SK-N-SH (cell line): ENCODE results near the gene DIS3L2. TPM values are rescaled to one million over a fixed set of nuclear protein-coding genes. Genes with fewer than 3 reads are reported as not detected.

Source experiments
- CTCF ChIA-PET: fragments of 300-600, 350-600 bp; formaldehyde crosslinking; extraction: SDS; loops from one replicate; lab custom pipeline; 2021; lab: Yijun Ruan, JAX
- POLR2A ChIA-PET: fragments of 350-600 bp; sonication (Branson Sonifier 250); formaldehyde crosslinking; extraction: SDS; loops from one replicate; lab custom pipeline; 2020; ENCODE audit warnings: antibody characterized with exemption, inconsistent platforms; lab: Yijun Ruan, JAX
- DNase-seq: peaks from one replicate; pipeline ENCODE4 v3.0.0; 2012
- H2AFZ ChIP-seq: fragments of 200-600 bp; sonication (generic); 2 replicates; pipeline ENCODE4 v1.8.1; 2016; ENCODE audit warnings: antibody characterized with exemption, mild to moderate bottlenecking, low read depth
- H3F3A ChIP-seq: fragments of 200-600 bp; sonication (generic); replicated peaks from 2 replicates; pipeline ENCODE3; 2016; ENCODE audit warnings: antibody characterized with exemption, mild to moderate bottlenecking; ENCODE audit not compliant: insufficient read depth
- H3K27ac ChIP-seq, 2 experiments: fragments of 200-500 bp in 1 of 2; fragments of 200-600 bp in 1 of 2; sonication (Bioruptor generic) in 1 of 2; sonication (generic), shearing (Covaris generic) in 1 of 2; 2 replicates each; pipeline versions ENCODE4 v1.5.1 to v1.6.1; 2014 to 2016; ENCODE audit warnings: low read depth in 2 of 2, inconsistent platforms in 1 of 2, low read length in 1 of 2, mild to moderate bottlenecking in 1 of 2, mixed read lengths in 1 of 2
- H3K27me3 ChIP-seq: fragments of 200-600 bp; sonication (generic), shearing (Covaris generic); 2 replicates; pipeline ENCODE4 v1.6.1; 2016; ENCODE audit warnings: mixed run types; ENCODE audit not compliant: insufficient read depth
- H3K36me3 ChIP-seq, 2 experiments: fragments of 200-500 bp in 1 of 2; fragments of 200-600 bp in 1 of 2; sonication (Bioruptor generic) in 1 of 2; sonication (generic) in 1 of 2; replicated peaks in 1 of 2; 2 replicates each; pipeline versions ENCODE3 to v1.5.1; 2014 to 2016; ENCODE audit warnings: low read length in 1 of 2, mild to moderate bottlenecking in 1 of 2; ENCODE audit not compliant: insufficient read depth in 2 of 2, control insufficient read depth in 1 of 2
- H3K4me1 ChIP-seq, 2 experiments: fragments of 200-500 bp in 1 of 2; fragments of 200-600 bp in 1 of 2; sonication (Bioruptor generic) in 1 of 2; sonication (generic), shearing (Covaris generic) in 1 of 2; 2 replicates each; pipeline versions ENCODE4 v1.5.1 to v1.6.1; 2014 to 2016; ENCODE audit warnings: low read depth in 1 of 2, low read length in 1 of 2, mixed run types in 1 of 2; ENCODE audit not compliant: insufficient read depth in 2 of 2, control insufficient read depth in 1 of 2
- H3K4me2 ChIP-seq: fragments of 200-600 bp; sonication (generic), shearing (Covaris generic); 2 replicates; pipeline ENCODE4 v1.6.1; 2017; ENCODE audit warnings: mixed run types
- H3K4me3 ChIP-seq, 2 experiments: fragments of 200-500 bp in 1 of 2; fragments of 200-600 bp in 1 of 2; sonication (Bioruptor generic) in 1 of 2; sonication (generic), shearing (Covaris generic) in 1 of 2; 2 replicates each; pipeline versions ENCODE4 v1.5.1 to v1.8.1; 2014 to 2016; ENCODE audit warnings: low read depth in 2 of 2, inconsistent platforms in 1 of 2, low read length in 1 of 2, mild to moderate bottlenecking in 1 of 2, mixed read lengths in 1 of 2, moderate library complexity in 1 of 2
- H3K79me2 ChIP-seq: fragments of 200-600 bp; sonication (generic); 2 replicates; pipeline ENCODE4 v1.8.1; 2017; ENCODE audit warnings: mild to moderate bottlenecking; ENCODE audit not compliant: insufficient read depth
- H3K9ac ChIP-seq: fragments of 200-600 bp; sonication (generic); 2 replicates; pipeline ENCODE4 v1.6.1; 2017; ENCODE audit warnings: mixed run types
- H3K9me2 ChIP-seq: fragments of 200-600 bp; sonication (generic); 2 replicates; pipeline ENCODE4 v1.6.1; 2017; ENCODE audit warnings: mixed run types
- H3K9me3 ChIP-seq: fragments of 200-600 bp; sonication (generic); 2 replicates; pipeline ENCODE4 v1.6.1; 2017; ENCODE audit warnings: mixed run types, mild to moderate bottlenecking, moderate library complexity
- H4K20me1 ChIP-seq: fragments of 200-600 bp; sonication (generic); 2 replicates; pipeline ENCODE4 v1.6.1; 2017; ENCODE audit warnings: mild to moderate bottlenecking, mixed run types; ENCODE audit not compliant: insufficient read depth
- CHD2 ChIP-seq: fragments of 150-350 bp; IDR thresholded peaks from 2 replicates; pipeline ENCODE4 v1.6.1; 2018; ENCODE audit warnings: low read length; ENCODE audit not compliant: partially characterized antibody
- CTCF ChIP-seq: fragments of 200-600 bp; sonication (generic); IDR thresholded peaks from 2 replicates; pipeline ENCODE4 v1.6.1; 2017; ENCODE audit warnings: antibody characterized with exemption, mild to moderate bottlenecking, moderate library complexity
- EP300 ChIP-seq, 2 experiments: IDR thresholded peaks; 2 replicates each; pipeline versions ENCODE4 v1.4.0 to v1.6.1; 2012; ENCODE audit warnings: borderline replicate concordance in 1 of 2, low read depth in 1 of 2, low read length in 1 of 2
- FOSL2 ChIP-seq: IDR thresholded peaks from 2 replicates; pipeline ENCODE4 v1.4.0; 2012; ENCODE audit warnings: low read depth, mild to moderate bottlenecking, moderate library complexity, borderline replicate concordance
- FOXJ3 ChIP-seq: sonication (generic); formaldehyde crosslinking; IDR thresholded peaks from 2 replicates; pipeline ENCODE4 v1.5.1; 2020; ENCODE audit warnings: mild to moderate bottlenecking, missing genetic modification reagents
- FOXM1 ChIP-seq: IDR thresholded peaks from 2 replicates; pipeline ENCODE4 v1.4.0; 2012; ENCODE audit warnings: low read depth, mild to moderate bottlenecking
- POLR2AphosphoS5 ChIP-seq: IDR thresholded peaks from 2 replicates; pipeline ENCODE4 v1.6.1; 2012; ENCODE audit warnings: low read depth, low read length
- RAD21 ChIP-seq: IDR thresholded peaks from 2 replicates; pipeline ENCODE4 v1.6.1; 2012; ENCODE audit warnings: mild to moderate bottlenecking, low read length
- RCOR1 ChIP-seq: fragments of 150-350 bp; IDR thresholded peaks from 2 replicates; pipeline ENCODE4 v1.6.1; 2017; ENCODE audit warnings: antibody characterized with exemption, low read length
- REST ChIP-seq: IDR thresholded peaks from 2 replicates; pipeline ENCODE4 v1.6.1; 2012; ENCODE audit warnings: mild to moderate bottlenecking, low read depth, low read length, moderate library complexity
- RXRA ChIP-seq: IDR thresholded peaks from 2 replicates; pipeline ENCODE4 v1.4.0; 2012; ENCODE audit warnings: low read depth, mild to moderate bottlenecking, borderline replicate concordance
- SMC3 ChIP-seq: IDR thresholded peaks from 2 replicates; pipeline ENCODE4 v1.6.1; 2012; ENCODE audit warnings: low read depth, low read length, improper control_type of control experiment
- TAF1 ChIP-seq: IDR thresholded peaks from 2 replicates; pipeline ENCODE4 v1.6.1; 2012; ENCODE audit warnings: low read depth, mild to moderate bottlenecking, low read length, moderate library complexity, borderline replicate concordance
- TCF12 ChIP-seq: IDR thresholded peaks from 2 replicates; pipeline ENCODE4 v1.4.0; 2012
- WGBS: methylation state at CpG from one replicate; pipeline ENCODE4 v1.1.6; 2017; ENCODE audit warnings: low lambda C conversion rate; 5-methylcytosine and 5-hydroxymethylcytosine counted together
- polyA plus RNA-seq, 3 experiments: library from polyadenylated mRNA; depleted of rRNA; stranded (reverse); fragments of >200 nt; gene quantifications; 2 replicates each; pipeline ENCODE4 v1.2.3, GENCODE V29; 2012

The DIS3L2 gene
- polyA plus RNA-seq, 1 of the 3 experiments (the other 2 are of a cell fraction) = 17.9 TPM

GRCh38 chr2:231940795-231941194, 20.7 kb upstream of the DIS3L2 start:
- DNase-seq = no peak
- H3F3A ChIP-seq = no peaks in the 10 kb centered on the region
- no peak overlapping the region for H3K27ac ChIP-seq
- no peak for TF ChIP-seq FOXJ3 (CRISPR knock-in tag)
- TF ChIP-seq CTCF = no peak
- TF ChIP-seq FOXM1 = no peak
- no peak for TF ChIP-seq SMC3
- no peak for TF ChIP-seq FOSL2
- no peak for TF ChIP-seq RXRA
- TF ChIP-seq RCOR1 = no peak
- TF ChIP-seq TCF12 = no peak
- TF ChIP-seq CHD2 = no peak
- TF ChIP-seq TAF1 = no peak
- TF ChIP-seq REST = no peak
- TF ChIP-seq EP300 (IDR thresholded peaks at IDR 0.05; ENCODE audit: borderline replicate concordance in 1 of 2, low read depth in 1 of 2, low read length in 1 of 2) = no peak
- TF ChIP-seq POLR2AphosphoS5 = no peak
- TF ChIP-seq RAD21 = no peak
- no peaks in the 10 kb centered on the region for H4K20me1 ChIP-seq
- no peak overlapping the region for H2AFZ ChIP-seq
- no peaks in the 10 kb centered on the region for H3K9me2 ChIP-seq
- no peaks in the 10 kb centered on the region; a peak in 1 of 4 replicates for H3K4me1 ChIP-seq
- H3K36me3 ChIP-seq = no peaks in the 10 kb centered on the region
- 62% methylated on average over 3 of the region's 3 CpGs for WGBS
- no peak overlapping the region for H3K9ac ChIP-seq
- no peaks in the 10 kb centered on the region for H3K79me2 ChIP-seq
- ChIA-PET POLR2A (no interaction called here), CTCF (interaction anchor here (0.6 to 1.3 kb wide), 5 partner anchors 15 to 387 kb away, joined by 3 to 4 read pairs (median 4); no protein-coding TSS in a partner anchor)
- H3K27me3 ChIP-seq = no peaks in the 10 kb centered on the region; the same call in 1 of the 2 replicates
- H3K4me3 ChIP-seq = no peak overlapping the region
- H3K4me2 ChIP-seq = no peak overlapping the region
- H3K9me3 ChIP-seq = no peaks in the 10 kb centered on the region
